GM19238 (cell line): Measurements from ENCODE around the gene GREB1.

Source experiments
- DNase-seq: peaks from one replicate; pipeline ENCODE4 v3.0.0; 2011; ENCODE audit warnings: low spot score; ENCODE audit not compliant: insufficient read length

GREB1 gene

DNA sequence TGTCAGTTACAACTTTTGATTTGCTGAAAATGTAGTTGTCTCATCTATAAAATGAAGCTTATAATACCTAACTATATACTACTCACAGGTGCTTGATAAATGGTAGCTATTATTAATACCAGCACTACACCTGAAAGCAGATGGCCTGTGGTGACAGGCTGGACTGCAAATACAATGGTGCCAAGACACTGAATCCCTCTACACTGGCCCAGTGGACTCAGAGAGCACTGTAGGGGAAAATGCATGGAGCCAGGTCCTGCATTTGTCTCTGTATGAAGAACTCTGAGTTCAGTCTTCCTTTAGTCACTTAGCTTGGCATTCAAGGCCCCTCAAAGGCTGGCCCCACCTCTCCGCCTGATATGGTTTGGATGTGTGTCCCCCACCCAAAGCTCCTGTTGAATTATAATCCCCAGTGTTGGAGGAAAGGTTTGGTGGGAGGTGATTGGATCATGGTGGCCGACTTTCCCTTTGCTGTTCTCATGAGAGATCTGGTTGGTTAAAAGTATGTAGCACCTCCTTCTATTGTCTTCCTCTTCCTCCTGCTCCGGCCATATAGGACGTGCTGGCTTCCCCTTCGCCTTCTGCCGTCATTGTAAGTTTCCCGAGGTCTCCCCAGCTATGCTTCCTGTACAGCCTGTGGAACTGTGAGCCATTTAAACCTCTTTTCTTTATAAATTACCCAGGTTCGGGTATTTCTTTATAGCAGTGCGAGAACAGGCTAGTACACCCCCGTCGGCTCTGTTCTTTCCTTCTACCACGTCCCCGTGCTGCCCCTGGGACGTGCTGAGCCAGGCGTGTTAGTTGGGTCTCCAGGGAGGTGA lies 147.3 kb downstream of the GREB1 start:
- no peak for DNase-seq

DNA sequence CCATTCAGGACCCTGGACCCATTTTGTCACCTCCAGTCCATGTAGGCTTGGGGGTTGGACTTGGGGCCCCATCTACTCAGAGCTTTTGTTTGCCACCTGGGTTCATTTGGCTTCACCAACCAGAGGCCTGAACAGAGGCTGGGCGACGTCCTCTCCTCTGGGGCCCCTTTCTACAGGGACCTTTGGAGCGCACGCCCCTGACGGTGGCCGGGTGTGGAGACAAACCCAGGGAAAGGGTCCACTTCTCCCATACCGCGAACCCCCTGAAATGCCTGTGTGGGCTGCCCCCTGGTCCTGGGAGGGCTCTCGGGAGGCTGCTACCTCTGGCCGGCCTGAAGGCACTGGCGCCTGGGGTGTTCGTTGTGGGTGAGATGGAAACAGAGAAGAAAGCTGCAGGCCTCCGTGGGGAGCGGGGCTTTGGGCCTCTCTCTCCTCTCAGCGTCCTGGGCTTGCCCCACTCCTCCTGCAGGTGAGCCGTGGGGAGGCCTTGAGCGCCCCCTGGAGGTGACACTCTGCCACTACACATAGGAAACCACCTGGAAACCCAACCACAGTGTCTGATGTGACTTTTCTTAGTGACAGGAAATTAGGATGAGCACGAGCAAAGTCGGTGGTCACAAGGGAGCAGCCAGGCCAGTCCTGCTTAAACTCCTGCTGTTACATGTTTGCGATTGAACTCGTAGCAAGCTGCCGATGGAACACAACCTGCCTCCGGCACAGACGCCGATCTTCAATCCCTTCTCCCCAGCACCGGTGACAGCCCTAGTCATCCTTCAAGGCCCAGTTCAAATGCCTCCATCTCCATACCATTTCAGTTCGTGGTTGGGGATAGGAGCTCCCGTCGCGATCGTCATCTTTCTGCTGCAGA lies 148.1 kb downstream of the GREB1 start:
- peak; percentile 66 for DNase-seq

- DNase-seq: no peak
Observed at GRCh38 chr2:11682590-11682915, 148.7 kb downstream of the GREB1 start.

- DNase-seq: no peak
Observed at GRCh38 chr2:11683476-11683875, 149.6 kb downstream of the GREB1 start.

GRCh38 chr2:11683966-11684365 lies 150.1 kb downstream of the GREB1 start:
- no peak for DNase-seq

DNA sequence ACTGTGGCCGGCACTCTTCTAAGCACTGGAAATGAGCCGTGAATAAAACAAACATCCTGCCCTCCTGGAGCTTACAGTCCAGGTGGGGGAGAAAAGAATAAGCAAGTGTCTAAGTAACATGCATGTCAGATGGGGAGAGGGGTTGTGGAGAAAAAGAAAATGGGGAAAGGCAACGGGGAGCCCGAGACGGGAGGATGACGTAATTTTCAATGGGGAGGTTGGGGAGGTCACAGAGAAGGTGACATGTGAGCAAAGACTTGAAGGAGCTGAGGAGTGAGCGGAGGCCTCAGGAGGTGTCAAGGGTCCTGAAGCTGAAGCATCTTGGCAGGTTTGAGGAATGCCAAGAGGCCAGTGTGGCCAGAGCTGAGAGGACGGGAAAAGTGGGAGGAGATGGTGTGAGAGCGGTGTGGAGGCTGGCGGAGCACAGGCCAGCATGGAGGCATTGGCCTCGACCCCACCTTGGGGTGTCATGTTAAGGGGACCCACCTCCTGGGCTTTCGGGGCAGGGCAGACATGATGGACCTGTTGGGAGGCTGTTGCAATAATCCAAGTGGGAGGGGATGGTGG lies 151.1 kb downstream of the GREB1 start:
- no peak for DNase-seq

DNA sequence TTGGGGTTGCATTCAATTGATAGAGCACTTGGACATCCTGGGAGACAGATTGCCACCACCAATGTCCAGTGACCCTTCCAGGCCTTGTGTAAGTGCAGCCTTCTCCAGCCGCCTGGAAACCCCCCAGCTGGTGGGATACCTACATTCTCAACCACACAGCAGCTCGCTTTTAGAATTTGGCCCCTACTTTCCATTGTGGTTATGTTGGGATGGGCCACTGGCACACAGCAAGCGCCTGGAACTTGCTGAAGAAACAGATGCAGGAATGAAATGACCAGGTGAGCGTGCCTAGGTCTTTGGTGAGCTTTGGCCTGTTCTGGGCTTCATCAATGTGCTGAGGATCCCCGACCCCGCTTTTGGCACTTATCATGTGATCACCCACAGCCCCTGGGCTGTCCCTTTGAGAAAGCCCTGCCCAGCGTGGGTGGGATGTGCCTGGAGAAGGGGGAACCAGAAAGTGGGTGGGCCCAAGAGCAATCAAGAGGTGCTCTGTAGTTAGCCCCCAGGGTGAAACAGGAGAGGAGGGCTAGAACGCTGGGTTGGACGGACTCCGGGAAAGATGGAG lies 152.1 kb downstream of the GREB1 start:
- no peak for DNase-seq

DNA sequence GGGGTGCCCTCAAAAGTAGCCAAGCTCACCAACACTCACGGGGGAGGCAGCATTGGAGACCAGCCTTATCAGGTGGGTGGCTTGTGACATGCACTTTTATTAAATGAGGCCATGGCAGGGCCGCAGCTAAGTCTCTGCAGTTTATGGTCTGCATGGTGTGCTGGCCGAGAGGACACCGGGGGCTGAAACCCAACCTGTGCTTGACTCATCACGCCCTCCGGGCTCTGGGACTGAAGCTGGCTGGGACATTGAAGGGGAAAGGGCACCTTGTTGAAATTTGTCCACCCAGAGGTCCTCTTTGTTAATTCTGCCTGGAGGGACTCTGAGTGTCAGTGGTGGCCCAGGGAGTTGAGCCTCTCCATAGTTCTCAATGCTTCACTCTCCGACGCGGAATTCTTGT lies 153.9 kb downstream of the GREB1 start:
- DNase-seq: no peak

- peak; percentile 61 for DNase-seq
Observed at GRCh38 chr2:11688222-11689069, 154.6 kb downstream of the GREB1 start.

- no peak for DNase-seq
Observed at GRCh38 chr2:11691076-11691660, 157.3 kb downstream of the GREB1 start.
